ENCODE measurements around the gene NPC2. TPM values are rescaled to one million over a fixed set of nuclear protein-coding genes. Genes with fewer than 3 reads are reported as not detected.

NPC2 gene
- polyA plus RNA-seq, 1 donor from 2014 or later, result 46.8 TPM

GRCh38 chr14:74510959-74511409, 17.9 kb upstream of the NPC2 start:
- Histone ChIP-seq H3K27me3 (ENCODE audit: insufficient read depth, low read depth, low read length) (no peaks in the 10 kb centered on the region), H3K79me2 (replicated peaks; ENCODE audit: insufficient read depth, low read length) (no peaks in the 10 kb centered on the region), H3K27ac (ENCODE audit: low read length) (no peak overlapping the region), H3K9me2 (ENCODE audit: insufficient read depth, low read length) (no peaks in the 10 kb centered on the region), H3K36me3 (ENCODE audit: insufficient read depth, low read length) (no peaks in the 10 kb centered on the region), H2AFZ (ENCODE audit: low read depth, low read length) (no peak overlapping the region), H3K9me3 (ENCODE audit: low read length) (no peaks in the 10 kb centered on the region), H4K20me1 (ENCODE audit: insufficient read depth) (no peaks in the 10 kb centered on the region), H3K9ac (ENCODE audit: low read length) (no peak overlapping the region), H3K4me3 (ENCODE audit: low read length) (no peak overlapping the region), H3K4me2 (ENCODE audit: low read length) (no peak overlapping the region), H3F3A (ENCODE audit: insufficient read depth, low read length, poor library complexity, severe bottlenecking) (no peaks in the 10 kb centered on the region)
- TF ChIP-seq TAF1 (IDR thresholded peaks at IDR 0.05; ENCODE audit: low read depth) (no peak), REST (IDR thresholded peaks at IDR 0.05; ENCODE audit: borderline replicate concordance) (no peak), POLR2AphosphoS5 (IDR thresholded peaks at IDR 0.05) (no peak), CTCF (IDR thresholded peaks at IDR 0.05; ENCODE audit: poor library complexity, severe bottlenecking) (no peak), RAD21 (conservative IDR thresholded peaks at IDR 0.05) (no peak), SMC3 (conservative IDR thresholded peaks at IDR 0.05; ENCODE audit: poor library complexity) (no peak), EP300 (conservative IDR thresholded peaks at IDR 0.05; ENCODE audit: poor library complexity, severe bottlenecking) (no peak), EZH2 (IDR thresholded peaks at IDR 0.05; ENCODE audit: borderline replicate concordance, insufficient read depth, low read length, poor library complexity, severe bottlenecking) (no peak), MXI1 (conservative IDR thresholded peaks at IDR 0.05; ENCODE audit: poor library complexity, severe bottlenecking) (no peak)

GRCh38 chr14:74510223-74510931, 17.3 kb upstream of the NPC2 start:
- no peaks in the 10 kb centered on the region for H4K20me1 ChIP-seq (ENCODE audit: insufficient read depth)
- no peak overlapping the region for H3K27ac ChIP-seq (ENCODE audit: low read length)
- H2AFZ ChIP-seq (ENCODE audit: low read depth, low read length), result no peak overlapping the region
- no peaks in the 10 kb centered on the region for H3F3A ChIP-seq (ENCODE audit: insufficient read depth, low read length, poor library complexity, severe bottlenecking)
- H3K9me3 ChIP-seq (ENCODE audit: low read length), result no peaks in the 10 kb centered on the region
- no peak overlapping the region for H3K4me3 ChIP-seq (ENCODE audit: low read length)
- no peaks in the 10 kb centered on the region for H3K79me2 ChIP-seq (replicated peaks; ENCODE audit: insufficient read depth, low read length)
- TF ChIP-seq TAF1 (IDR thresholded peaks at IDR 0.05; ENCODE audit: low read depth), result no peak
- no peak for TF ChIP-seq SMC3 (conservative IDR thresholded peaks at IDR 0.05; ENCODE audit: poor library complexity)
- TF ChIP-seq EP300 (conservative IDR thresholded peaks at IDR 0.05; ENCODE audit: poor library complexity, severe bottlenecking), result no peak
- no peak for TF ChIP-seq RAD21 (conservative IDR thresholded peaks at IDR 0.05)
- TF ChIP-seq REST (IDR thresholded peaks at IDR 0.05; ENCODE audit: borderline replicate concordance), result no peak
- no peak for TF ChIP-seq EZH2 (IDR thresholded peaks at IDR 0.05; ENCODE audit: borderline replicate concordance, insufficient read depth, low read length, poor library complexity, severe bottlenecking)
- no peak for TF ChIP-seq CTCF (IDR thresholded peaks at IDR 0.05; ENCODE audit: poor library complexity, severe bottlenecking)
- TF ChIP-seq POLR2AphosphoS5 (IDR thresholded peaks at IDR 0.05), result no peak
- no peak for TF ChIP-seq MXI1 (conservative IDR thresholded peaks at IDR 0.05; ENCODE audit: poor library complexity, severe bottlenecking)
- no peaks in the 10 kb centered on the region for H3K36me3 ChIP-seq (ENCODE audit: insufficient read depth, low read length)
- no peak overlapping the region for H3K4me2 ChIP-seq (ENCODE audit: low read length)
- no peaks in the 10 kb centered on the region for H3K9me2 ChIP-seq (ENCODE audit: insufficient read depth, low read length)
- H3K9ac ChIP-seq (ENCODE audit: low read length), result no peak overlapping the region
- no peaks in the 10 kb centered on the region for H3K27me3 ChIP-seq (ENCODE audit: insufficient read depth, low read depth, low read length)

Measured in neural cell (in vitro differentiated cells).